GM19025 (cell line): ENCODE data around the gene RFPL1.
A peak's percentile ranks its signal among the peaks of the same experiment; 100 is the strongest.
"Not testable (repeated sequence)": the region's sequence is repeated elsewhere in the genome, so short reads cannot be mapped to it uniquely, and the experiment has no call there.

Experiments used
- ATAC-seq: cut with Tn5 transposase; IDR thresholded peaks from one replicate; pipeline ENCODE4 v1.9.1; 2021; ENCODE audit warnings: mild to moderate bottlenecking, low read depth, moderate library complexity; ENCODE audit not compliant: unreplicated experiment

The RFPL1 gene

DNA sequence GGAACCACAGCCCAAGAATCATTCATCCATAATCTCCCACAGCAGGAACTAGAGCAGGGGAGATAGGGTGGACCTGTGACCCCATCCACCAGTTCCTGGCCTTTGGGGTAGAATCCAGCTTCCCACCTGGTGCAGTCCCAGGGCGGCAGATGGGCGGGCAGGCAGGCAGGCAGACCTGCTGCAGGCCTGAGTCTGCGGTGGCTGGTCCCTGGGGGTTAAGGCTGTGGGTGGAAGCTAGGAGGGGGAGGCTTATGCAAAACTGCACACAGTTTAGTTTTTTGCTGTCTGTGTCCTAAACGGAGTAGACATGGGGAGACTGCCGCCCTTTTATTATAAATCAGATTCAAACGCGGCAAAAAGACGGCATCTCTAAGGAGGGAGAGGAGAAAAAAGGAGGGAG is 37.2 kb downstream of the RFPL1 start:
- peak; percentile 70 for ATAC-seq

DNA sequence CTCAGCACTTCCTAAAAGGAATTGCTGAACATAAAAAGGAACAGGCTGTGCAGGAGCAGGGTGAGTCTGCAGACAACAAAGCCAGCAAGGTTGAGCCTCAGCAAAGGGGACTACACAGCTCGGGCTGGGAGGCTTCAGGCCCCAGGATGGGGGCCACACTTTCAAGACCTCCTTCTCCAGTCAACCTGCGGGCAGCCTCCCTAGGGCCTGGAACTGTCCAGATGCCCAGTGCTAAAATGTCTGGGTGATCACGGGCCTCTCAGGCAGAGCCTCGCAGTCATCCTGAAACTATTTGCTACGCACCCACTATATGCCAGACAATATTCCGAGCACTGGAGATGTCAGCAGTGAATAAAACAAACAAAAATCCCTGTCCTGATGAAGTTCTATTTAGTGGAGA is 37.7 kb downstream of the RFPL1 start:
- ATAC-seq: no peak

DNA sequence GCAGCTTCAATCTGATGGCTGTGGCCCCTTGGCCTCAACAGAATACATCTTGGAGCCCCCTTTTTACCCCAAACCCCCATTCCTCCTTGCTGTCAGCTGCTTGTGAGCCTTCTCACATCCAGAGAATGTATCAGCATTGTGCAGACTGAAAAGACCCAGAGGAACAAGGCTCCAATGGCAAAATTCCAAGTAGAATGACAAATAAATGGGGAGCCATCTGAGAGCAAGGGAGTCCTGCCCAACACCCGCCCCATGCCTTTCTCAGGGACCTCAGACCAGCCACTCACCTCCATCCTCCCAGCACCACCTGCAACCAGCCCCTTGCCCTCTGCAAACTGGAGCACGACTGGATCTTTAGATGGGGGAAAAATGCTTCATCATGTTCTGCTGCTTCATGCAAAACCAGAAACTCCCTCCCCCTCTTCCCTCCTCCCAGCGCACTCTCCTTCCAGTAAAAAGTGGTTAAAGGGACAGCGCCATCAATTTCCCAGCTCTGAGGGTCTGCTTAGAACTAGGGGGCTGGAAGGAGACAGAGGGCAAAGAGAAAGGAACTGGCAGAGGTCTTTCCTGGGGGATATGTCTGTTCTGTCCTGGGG is 39.4 kb downstream of the RFPL1 start:
- ATAC-seq: no peak

DNA sequence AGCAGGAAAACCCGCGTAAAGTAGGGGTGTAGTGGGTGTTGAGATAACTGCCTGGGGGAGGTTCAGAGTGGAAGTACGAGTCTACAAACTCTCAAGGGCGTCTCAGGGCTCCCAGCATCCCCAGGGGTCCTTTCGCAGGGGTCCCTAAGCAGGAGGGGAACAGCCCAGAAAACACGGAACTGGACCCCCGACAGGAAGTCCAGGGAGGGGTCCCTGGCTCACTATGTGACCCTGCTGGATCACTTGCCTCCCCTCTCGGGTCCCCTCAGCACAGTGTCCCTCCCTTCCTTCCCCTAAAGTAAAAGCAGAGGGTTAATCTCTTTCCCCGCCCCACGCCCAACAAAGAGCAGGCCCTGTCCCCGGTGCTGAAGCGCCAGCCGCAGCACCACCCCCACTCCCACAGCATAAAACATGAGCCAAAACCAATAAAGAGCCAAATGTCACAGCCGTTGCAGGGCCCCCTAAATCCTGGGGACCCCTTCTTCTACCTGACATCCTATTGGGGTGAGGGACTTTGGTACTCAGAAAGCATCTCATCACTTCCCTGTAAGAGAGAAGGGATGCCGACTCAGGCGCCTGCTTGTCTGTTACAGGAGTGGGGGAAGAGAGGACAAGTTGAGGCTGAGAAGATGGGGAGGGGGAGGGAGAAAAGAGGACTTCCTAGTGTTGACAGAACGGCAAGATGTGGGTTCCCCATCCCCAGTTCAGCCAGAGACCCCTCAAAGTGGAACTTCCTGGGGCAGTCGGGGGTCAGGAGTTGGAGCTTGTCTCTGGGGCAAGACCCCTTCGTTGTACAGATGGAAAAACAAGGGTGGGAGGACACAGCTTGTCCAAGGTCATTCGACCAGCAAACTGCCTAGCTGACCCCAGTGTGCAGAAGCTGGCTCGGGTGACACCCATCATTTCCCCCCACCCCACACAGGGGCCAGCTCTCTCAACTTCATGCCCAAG is 40.2 kb downstream of the RFPL1 start:
- no peak for ATAC-seq

DNA sequence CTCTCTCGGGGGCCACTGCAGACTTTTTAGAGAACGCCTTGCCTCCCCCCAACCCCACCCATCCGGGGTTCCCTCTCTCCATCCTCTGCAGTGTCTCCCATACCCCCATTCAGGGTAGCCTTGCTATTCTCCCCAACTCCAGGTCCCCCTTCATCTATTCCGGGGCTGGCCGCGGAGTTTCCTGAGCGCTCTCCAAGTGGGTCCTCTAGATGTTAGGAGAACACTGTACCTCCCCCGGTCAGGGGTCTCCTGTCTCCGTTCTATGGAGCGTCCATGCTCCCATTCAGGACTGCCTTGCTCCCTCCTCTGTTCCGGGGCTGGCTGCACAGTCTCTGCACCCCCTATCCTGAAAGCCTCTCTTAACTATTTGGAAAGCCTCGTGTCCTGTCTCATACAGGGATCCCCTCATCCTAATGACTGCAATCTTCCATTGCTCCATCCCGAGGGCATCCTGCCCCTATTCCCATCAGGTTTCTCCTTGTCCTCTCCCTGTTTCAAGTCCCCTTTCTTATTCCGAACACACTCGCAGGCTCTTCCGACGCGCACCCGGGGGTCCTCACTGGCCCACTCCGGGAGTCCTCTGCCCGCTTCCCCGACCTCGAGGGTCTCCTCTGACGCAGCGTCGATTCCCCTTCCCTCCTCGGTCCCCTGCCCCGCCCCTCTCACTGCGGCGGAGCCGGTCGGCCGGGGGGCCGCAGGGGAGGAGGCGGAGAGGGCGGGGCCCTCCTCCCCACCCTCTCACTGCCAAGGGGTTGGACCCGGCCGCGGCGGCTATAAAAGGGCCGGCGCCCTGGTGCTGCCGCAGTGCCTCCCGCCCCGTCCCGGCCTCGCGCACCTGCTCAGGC is 41.3 kb downstream of the RFPL1 start, which contains the start of gene NEFH:
NEFH (plus strand) TSS at position 802 of the 845 bp plus-strand sequence. CDS start 45 bp downstream, outside the sequence.
- ATAC-seq: no peak

DNA sequence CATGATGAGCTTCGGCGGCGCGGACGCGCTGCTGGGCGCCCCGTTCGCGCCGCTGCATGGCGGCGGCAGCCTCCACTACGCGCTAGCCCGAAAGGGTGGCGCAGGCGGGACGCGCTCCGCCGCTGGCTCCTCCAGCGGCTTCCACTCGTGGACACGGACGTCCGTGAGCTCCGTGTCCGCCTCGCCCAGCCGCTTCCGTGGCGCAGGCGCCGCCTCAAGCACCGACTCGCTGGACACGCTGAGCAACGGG is 41.8 kb downstream of the RFPL1 start:
- no peak for ATAC-seq

DNA sequence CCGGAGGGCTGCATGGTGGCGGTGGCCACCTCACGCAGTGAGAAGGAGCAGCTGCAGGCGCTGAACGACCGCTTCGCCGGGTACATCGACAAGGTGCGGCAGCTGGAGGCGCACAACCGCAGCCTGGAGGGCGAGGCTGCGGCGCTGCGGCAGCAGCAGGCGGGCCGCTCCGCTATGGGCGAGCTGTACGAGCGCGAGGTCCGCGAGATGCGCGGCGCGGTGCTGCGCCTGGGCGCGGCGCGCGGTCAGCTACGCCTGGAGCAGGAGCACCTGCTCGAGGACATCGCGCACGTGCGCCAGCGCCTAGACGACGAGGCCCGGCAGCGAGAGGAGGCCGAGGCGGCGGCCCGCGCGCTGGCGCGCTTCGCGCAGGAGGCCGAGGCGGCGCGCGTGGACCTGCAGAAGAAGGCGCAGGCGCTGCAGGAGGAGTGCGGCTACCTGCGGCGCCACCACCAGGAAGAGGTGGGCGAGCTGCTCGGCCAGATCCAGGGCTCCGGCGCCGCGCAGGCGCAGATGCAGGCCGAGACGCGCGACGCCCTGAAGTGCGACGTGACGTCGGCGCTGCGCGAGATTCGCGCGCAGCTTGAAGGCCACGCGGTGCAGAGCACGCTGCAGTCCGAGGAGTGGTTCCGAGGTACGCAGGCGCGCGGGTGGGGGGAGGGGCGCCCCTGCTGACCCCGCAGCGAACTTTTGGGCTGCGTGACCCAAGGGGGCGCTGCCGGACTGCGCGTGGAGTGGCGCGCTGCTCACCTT is 42.3 kb downstream of the RFPL1 start:
- no peak for ATAC-seq

DNA sequence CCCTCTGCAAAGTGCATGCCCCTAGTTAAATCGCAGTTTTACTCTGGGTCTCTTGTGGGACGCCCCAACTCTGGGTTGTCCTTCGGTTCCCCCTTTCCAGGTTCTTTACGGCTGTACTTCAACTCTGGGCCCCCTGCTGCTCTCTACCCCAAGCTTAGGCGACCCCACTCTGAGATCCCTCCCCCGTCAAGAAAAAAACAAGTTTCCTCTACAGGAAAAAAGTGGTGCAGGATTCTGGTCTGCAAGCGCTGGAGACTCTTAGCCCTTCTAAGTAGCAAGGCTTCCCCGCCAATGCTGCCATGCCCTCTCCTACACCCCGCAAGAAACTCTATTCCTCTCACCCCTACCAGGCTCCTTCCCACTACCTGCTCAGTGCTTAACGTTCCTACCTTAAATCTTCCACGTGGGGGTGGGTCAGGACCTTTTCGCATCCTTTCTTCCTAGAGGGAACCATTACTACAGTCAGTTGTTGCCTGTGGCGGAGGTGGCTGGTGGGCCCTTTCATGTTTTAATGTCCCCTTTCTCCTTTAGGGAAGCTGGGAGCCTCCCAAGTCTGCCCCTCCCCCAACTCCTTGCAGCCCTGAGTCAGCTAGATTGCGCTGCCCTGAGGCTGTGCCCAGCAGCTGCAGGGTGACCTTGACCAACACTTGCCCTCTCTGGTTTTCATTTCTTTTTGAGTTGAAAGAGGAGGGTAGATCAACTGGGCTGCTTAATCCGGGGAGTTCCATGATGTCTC is 43.0 kb downstream of the RFPL1 start:
- ATAC-seq: no peak

DNA sequence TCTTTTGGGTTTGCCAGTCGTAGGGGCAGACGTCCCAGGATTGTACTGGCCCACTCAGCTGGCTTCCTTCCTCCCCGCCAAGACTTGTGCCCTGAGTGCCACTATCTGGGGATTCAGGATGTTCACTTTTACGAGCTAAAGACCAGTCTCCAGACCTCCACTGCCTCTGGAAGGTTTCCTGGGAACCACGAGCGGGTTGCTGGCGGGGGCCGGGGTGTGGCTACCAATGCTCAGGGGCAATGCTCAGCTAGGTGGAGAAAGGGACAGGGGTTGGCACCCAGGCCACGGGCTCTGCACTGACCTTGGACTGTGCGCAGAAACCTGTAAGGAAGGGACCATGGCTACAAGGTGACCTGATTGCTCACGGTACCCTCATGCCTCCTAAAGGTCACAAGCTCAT is 43.9 kb downstream of the RFPL1 start:
- no peak for ATAC-seq

DNA sequence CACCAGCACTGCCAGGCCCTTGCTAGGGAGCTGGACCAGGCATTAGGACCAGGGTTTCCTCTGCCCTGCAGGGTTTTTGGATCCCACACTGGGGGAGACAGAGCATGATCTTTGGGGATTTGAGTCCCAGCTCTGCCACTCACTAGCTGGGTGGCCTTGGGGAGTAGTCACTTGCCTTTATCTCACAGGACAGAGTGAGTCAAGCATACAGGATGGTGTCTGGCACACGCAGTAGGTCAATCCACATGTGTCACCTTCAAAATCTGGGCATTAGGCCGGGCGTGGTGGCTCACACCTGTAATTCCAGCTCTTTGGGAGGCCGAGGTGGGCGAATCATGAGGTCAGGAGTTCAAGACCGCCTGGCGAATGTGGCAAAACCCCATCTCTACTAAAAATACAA is 44.3 kb downstream of the RFPL1 start:
- ATAC-seq: no peak

DNA sequence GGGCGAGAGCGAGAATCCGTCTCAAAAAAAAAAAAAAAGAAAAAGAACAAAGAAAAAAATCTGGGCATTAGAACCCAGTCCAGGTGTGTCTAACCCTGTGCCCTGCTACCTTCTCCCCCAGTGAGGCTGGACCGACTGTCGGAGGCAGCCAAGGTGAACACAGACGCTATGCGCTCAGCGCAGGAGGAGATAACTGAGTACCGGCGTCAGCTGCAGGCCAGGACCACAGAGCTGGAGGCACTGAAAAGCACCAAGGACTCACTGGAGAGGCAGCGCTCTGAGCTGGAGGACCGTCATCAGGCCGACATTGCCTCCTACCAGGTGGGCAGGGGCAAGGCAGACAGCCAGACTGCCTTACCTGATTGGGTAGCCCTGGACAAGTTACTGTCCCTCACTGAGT is 44.9 kb downstream of the RFPL1 start:
- ATAC-seq: no peak

DNA sequence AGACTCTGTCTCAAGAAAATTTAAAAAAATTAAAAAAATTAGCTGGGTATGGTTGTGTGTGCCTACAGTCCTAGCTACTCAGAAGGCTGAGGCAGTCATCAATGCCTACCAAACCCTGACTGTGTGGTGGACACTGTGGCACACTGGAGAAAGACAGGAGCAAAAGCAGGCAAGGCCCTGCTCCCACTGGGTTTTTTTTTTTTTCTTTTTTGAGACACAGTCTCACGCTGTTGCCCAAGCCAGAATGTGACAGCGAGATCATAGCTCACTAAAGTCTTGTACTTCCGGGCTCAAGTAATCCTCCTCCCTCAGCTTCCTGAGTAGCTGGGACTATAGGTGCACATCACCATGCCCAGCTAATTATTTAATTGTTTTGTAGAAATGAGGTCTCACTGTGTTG is 46.3 kb downstream of the RFPL1 start:
- no peak for ATAC-seq

DNA sequence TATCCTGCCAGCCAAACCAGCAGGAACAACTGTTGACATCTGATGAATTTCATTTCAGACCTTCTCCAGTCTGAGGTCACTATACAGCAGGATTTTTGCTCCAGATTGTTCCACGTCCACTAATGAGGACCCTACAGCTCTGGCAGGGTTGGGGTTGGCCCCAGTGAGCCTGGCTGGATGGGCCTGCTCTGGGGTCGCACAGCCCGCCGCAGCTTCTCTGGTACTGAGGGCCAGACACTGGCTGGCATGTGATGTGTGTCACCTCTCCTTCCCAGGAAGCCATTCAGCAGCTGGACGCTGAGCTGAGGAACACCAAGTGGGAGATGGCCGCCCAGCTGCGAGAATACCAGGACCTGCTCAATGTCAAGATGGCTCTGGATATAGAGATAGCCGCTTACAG is 47.1 kb downstream of the RFPL1 start:
- no peak for ATAC-seq

DNA sequence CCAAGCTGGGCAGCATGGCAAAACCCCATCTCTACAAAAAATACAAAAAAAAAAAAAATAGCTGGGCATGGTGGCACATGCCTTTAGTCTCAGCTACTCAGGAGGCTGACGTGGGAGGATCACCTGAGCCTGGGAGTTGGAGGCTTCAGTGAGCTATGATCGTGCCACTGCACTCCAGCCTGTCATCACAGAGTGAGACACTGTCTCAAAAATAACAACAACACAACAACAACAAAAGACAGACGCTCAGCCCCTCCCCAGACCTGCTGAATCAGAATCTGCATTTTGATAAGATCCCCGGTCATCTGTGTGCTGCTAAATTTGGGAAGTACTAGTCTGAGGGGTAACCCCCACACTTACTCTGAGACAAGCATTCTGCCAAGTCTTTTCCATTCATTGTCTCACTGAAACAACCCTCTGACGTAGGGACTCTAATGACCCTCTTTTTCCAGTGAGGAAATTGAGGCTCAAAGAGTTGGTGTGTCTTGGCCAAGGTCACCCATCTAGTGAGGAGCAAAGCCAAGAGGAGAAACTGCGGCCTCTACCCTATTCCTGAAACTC is 49.1 kb downstream of the RFPL1 start:
- no peak for ATAC-seq

DNA sequence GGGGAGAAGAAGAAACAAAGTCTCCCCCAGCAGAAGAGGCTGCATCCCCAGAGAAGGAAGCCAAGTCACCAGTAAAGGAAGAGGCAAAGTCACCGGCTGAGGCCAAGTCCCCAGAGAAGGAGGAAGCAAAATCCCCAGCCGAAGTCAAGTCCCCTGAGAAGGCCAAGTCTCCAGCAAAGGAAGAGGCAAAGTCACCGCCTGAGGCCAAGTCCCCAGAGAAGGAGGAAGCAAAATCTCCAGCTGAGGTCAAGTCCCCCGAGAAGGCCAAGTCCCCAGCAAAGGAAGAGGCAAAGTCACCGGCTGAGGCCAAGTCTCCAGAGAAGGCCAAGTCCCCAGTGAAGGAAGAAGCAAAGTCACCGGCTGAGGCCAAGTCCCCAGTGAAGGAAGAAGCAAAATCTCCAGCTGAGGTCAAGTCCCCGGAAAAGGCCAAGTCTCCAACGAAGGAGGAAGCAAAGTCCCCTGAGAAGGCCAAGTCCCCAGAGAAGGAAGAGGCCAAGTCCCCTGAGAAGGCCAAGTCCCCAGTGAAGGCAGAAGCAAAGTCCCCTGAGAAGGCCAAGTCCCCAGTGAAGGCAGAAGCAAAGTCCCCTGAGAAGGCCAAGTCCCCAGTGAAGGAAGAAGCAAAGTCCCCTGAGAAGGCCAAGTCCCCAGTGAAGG is 50.9 kb downstream of the RFPL1 start:
- not testable (repeated sequence) for ATAC-seq

DNA sequence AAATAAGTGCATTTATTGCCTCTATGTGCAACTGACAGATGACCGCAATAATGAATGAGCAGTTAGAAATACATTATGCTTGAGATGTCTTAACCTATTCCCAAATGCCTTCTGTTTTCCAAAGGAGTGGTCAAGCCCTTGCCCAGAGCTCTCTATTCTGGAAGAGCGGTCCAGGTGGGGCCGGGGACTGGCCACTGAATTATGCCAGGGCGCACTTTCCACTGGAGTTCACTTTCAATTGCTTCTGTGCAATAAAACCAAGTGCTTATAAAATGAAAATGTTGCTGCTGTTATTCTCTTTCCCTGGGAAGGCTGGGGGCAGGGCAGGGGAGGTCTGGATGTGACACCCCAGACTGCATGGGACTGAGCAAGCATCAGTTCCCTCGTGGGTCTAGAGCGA is 52.6 kb downstream of the RFPL1 start:
- no peak for ATAC-seq
